Activated T-helper 1 cell treated with anti-CD3 and anti-CD28 coated beads, Interleukin-2, amount 50 U/mL, for 16 hours (primary cell): ENCODE results near the gene ALDH1A1.

Source experiments
- DNase-seq, 2 donors: peaks; one replicate each; pipeline ENCODE4 v3.0.0-alpha.2; 2020; ENCODE audit warnings: low read depth in 1 of 2, low spot score in 1 of 2

ALDH1A1 gene

DNA sequence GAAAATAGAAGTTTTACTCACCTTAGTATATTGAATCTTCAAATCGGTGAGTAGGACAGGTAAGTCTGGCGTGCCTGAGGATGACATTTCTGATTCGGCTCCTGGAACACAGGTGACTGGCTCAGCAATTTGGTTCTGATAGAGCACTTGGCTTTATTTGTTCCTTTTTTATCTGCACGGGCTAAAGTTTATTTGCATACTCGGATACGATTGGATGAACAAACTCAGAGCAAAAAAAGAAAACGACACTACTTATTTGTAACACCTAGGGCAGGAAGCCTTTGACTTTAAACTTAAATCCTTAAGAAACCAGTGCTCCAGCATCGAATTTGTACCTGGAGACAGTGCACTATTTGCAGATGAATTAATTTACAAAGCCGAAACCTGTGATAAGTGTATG, at the start of gene ALDH1A1:
TSS of gene ALDH1A1 (minus strand) at position 140 of the 400 bp plus-strand sequence. CDS start at position 87, 53 bp downstream.
- no peak for DNase-seq

DNA sequence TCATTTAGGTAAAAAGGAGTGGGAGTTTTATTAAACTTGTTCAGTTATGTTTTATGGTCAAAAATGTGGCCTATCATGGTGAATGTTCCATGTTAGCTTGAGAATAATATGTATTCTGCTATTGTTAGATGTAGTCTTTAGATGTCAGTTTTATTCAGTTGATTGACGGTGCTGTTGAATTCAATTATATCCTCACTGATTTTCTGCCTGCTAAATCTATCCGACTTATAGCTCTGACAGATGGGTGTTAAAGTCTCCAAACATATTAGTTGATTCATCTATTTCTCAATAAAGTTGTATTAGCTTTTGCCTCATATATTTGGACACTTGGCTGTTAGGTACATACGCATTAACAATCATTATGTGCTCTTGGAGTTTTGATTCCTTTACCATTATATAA, 49.0 kb upstream of the ALDH1A1 start:
- no peak for DNase-seq

DNA sequence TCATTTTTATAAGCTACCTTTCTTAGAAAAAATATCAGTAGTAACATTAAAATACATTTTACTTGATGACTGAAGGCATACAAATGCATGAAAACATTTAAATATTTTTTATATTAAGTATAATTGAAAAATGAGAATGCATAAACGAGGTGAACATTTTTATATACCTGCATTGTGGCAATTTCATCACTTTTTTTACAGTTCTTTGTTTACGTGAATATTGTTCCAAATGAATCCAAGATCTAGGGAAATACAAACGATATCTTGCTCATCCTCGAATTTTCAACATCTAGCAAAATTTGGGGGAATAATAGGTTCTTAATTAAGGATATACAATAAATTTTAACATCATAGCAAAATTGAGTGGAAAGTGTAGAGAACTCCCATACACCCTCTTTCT, 45.5 kb upstream of the ALDH1A1 start:
- no peak for DNase-seq

DNA sequence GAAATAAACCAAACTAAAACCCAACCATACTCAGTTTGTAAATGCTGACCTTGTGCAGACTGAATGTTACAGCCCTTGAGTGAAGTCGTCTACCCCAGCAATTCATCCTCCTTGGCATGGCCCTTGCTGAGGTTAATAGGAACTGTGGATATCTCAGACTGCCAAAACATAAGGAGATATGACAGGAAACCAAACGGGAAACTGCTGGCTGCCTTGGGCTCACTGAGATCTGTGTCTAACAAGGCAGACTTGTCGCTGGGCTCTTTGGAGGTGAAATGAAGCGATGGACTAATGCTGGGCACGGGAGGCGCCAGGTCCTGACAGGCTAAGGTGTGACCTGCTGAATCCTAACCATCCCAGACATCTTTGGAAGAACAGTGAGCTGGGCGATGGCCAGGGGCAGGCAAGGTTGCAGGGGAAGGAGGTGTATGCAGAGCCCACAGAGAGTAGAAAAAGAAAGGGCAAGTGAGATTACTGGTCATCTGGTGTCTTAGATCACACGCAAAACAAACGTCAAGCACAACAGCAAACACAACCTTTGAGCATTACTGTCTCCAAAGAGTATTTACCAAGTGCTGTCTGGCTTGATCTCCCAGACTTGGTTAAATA, 44.6 kb upstream of the ALDH1A1 start:
- no peak for DNase-seq

- DNase-seq = no peak
These were observed 43.9 kb upstream of the ALDH1A1 start for GRCh38 chr9:72996684-72997314.

- no peak for DNase-seq
These were observed 43.3 kb upstream of the ALDH1A1 start for GRCh38 chr9:72996114-72996513.

DNA sequence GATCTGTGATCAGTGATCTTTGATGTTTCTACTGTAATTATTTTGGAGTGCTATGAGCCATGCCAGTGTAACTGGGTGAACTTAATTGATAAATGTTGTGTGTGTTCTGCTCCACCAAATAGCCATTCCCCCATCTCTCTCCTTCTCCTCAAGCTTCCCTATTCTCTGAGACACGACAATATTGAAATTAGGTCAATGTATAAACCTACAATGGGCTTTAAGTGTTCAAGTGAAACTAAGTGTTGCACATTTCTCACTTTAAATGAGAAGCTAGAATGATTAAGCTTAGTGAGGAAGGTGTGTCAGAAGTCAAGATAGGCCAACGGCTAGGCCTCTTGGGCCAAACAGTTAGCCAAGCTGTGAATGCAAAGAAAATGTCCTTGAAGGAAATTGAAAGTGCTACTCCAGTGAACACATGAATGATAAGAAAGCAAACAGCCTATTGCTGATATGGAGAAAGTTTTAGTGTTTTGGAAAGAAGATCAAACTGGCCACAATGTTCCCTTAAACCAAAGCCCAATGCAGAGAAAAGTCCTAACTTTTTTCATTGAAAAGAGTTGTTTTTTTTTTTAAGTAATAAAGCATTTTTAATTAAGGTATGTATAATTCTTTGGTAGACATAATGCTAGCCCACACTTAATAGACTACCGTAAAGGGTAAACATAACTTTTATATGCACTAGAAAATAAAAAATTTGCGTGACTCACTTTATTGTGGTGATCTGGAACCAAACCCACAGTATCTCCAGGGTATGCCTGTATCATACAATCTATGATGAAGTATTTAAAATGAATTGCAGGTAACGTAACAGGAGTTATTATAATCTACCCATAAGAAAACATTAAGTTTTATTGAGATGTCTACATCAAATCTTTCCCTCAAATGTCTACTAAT, 42.5 kb upstream of the ALDH1A1 start:
- DNase-seq = no peak

DNA sequence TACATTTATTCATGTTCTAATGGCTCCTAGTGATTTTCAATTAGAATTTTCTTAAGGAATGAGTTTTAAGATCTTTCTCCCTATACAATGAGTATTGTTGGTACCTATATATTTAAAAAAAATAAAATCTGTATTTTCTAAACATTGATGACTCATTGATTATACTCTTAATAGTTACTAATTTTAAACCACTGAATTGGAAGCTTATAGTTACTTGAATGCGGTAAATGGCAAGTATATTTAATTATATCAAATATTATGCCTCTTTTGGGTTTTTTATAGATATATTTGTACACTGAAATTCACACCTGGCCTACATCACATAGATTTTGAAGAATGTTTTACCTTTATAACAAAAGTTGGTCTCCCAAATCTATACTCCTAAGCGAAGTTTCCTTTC, 38.9 kb upstream of the ALDH1A1 start:
- no peak for DNase-seq

GRCh38 chr9:72990397-72991182, 37.7 kb upstream of the ALDH1A1 start:
- DNase-seq = no peak

DNA sequence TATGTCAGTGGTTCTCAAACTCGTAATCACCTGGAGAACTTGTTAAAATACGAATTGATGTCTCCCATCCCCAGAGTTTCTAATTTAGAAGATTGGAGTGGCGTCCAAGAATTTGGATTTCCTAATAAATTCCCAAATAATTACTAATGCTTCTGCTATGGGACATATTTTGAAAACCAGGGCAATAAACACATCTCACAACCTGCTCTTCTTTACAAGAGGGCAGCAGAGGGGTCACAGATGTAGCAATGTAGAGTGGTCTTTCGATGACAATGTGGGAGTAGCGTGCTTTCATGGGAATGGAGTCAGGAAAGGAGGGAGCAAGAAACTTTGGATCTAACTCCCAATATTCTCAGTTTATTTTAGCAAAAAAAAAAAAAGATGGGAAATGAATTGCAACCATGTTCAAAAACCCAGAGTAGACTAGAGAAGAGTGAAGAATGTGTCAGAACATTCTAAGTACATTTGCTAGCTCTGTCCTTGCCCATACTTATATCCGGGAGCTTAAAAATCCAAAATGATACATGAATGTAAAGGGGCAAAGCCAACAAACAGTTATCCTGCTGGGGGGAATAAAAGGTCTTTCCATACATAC, 33.8 kb upstream of the ALDH1A1 start:
- DNase-seq = no peak

DNA sequence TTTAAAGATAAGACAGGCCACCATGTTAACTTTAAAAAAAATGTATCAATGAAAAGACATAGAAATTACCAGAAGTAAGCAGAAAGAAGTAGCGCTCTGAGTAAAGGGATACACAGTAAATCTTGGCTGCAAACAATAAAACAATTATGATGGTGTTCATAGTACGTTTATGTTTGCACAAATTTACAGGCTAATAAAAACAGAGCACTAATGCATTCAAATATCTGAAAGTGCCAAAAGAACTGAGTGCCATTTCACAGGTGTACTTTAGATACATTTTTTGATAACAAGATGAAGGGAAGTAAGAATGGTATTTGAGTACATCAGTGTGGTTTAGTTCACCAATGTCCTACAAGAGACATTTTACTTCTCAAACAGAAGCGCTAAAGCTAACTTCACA, 32.9 kb upstream of the ALDH1A1 start:
- DNase-seq = no peak

DNA sequence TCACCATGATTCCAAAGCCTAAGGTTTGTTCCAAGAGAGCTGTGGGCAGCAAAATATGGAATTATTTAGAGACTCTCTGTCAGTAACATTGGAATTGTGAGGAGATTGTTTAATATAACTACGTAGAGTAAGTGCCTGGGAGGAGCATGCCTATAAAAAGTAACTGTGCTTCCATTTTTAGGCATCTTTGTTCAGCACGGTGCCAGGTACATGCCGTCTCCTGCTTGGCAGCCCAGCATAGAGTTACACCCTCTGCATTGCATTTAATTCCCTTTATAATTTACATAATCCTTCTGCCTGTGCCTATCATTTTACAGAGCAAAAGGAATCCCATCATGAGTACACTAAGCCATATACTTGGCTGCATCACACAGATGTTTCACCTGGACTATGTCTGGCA, 32.1 kb upstream of the ALDH1A1 start:
- DNase-seq = no peak

GRCh38 chr9:72984226-72984947, 31.5 kb upstream of the ALDH1A1 start:
- DNase-seq = no peak

DNA sequence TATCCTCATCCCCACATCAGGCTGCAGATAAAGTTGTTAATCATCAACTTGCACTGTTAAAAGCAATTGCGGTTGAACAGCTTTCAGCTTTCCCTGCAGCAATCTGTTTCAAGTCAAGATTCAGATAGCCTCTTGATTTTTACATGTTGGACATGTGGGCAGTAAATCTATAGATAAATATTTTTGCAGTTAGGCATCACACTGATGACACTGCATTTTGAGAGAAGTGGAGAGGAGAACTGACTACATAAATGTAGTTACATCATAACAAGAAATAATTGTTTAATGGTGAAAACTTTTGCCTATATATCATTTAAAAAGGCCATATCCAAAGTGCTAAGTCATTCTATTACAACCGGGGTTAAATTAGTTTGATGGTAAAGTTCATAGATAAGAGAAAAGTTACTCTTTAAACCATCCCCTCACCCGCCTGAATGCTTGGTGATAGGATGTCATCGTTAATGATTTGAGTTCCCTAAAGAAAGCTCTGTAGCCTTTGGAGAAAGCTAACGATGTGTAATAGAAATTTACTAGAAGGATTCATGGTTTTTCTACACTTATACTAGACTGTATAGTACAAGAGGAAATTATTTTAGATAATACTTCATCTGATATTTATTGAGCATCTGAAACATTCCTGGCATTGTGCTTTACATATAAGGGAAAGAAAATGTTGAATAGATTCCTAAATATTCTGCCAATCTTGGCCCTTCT, 30.8 kb upstream of the ALDH1A1 start:
- DNase-seq = no peak

GRCh38 chr9:72983056-72983455, 30.2 kb upstream of the ALDH1A1 start:
- DNase-seq = no peak

DNA sequence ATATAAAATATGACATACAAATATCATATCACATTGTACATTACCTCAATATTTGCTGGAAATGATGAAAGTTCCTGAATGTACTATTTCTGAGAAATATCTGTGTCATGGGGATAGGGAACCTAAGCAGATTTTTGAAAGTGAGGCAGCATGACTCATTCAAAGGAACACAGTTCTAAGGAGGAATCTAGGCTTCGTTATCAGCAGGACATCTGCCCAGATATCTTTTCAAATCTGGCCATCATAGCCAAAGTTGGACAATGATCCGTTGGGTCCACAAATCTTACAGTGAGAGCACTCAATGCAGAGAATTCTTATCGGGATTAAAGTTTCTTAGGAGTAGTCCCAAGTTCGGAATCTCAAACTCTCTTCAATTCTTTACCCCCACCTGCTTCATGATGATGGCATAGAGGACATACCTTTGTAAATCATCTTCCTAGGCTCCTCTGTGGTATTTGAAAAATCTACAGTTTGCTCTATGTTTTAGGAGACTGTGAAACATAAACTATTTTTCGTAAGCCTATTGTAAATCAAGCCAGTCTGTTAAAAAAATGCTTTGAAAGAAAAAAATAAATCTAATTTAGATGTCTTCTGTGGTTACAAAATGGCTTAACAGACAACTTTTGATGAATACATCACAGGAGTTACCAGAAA, 29.4 kb upstream of the ALDH1A1 start:
- no peak for DNase-seq

DNA sequence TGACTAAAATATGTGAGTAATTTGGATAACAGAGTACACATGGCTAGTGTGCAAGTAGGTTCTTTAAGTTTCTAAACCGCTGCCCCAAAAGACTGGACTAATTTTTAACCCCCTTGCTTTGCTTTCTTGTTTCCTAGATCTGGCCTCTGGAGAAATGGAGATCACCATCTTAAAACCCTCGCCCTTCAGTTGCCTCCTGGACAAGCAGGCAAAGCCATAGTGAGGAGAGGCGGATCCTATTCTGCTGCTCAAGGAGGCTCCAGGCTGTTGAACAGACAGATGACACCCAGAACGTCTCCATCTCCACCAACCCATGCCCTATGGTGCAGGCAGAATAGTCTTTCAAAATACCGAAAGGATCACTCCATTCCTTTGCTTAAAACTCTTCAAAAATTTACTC, 28.6 kb upstream of the ALDH1A1 start:
- DNase-seq = no peak

DNA sequence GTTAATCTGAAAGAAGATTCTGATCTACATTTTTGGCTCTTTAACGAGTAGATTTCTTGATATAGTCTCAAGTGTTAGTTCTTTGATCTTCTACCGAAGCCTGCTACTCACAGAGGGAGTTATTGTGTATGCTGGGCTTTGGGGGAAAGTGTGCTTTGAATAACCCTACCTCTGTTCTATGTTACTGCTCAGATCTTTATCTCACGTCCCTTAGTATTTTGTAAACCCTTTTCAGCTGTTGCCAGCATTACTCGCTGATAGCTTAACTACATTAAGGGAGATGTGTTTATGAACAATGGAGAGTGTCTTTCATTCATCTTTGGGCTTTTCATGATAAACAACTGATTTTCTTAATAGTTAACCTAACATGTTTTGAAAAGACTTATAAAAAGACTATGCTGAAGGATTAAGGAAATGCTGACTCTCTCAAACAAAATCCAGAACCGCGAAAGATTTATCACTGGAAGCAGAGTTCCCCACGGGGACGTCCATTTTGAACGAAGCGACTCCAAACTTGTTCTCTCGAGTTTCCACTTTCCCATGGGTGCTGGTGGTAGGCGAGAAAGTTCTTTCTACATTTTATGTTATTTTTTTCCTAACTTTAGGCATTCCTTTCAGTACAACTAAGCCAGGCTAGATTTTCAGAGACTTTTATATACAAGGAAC, 27.9 kb upstream of the ALDH1A1 start:
- no peak for DNase-seq

DNA sequence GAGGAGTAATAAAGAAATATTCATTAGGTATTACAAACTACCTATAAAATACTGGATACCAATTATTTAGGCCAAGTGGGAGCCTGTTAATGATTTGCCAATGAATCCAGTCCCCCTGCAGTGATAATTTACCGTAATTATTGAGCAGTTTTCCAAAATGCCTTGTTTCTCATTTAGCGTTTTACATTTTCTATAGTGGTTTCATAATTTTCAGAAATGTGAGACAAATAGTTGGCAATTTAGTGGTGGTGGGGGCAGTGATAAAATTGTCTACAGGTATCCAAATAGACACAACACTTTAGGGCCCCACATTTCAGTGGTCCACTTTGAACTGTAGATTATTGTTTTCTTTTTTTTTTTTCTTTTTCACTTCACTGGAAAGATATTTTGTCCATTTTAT, 27.3 kb upstream of the ALDH1A1 start:
- DNase-seq = no peak
